ENCODE results near the gene S1PR2.
"Not testable (repeated sequence)": the region's sequence is repeated elsewhere in the genome, so short reads cannot be mapped to it uniquely, and the experiment has no call there.

Gene S1PR2

DNA sequence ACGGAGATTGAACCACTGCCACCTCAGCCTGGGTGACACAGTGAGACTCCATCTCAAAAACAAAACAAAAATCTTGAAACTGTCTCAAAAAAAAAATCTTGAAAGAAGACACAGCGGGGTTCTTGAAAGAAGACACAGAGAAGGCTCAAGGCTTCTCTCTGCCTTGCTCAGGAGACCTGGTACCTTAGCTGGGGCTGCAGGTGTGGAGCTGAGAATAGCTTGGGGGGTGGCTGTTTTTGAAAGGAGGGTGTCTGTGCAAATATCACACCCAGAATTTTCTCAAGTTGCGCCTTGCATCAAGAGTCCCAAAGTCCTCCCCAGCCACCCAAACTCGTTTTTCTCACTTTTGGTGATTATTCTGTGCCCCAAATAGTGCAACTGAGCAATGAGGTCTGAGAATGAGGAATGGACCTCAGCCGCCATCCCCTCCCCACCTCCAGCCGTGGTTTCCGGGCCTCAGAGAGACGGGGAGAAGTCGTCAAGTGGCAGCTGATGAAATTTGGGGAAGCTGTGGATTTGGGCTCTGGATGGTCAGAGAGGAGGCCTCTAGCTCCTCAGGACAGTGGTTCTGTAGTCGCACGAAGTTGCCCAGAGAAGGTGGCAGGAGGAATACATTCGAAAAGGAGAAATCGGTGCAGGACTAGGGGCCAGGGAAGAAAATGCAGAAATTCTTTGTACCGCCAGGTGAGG, 8.8 kb downstream of the S1PR2 start:
- DNase-seq, result no peak

DNA sequence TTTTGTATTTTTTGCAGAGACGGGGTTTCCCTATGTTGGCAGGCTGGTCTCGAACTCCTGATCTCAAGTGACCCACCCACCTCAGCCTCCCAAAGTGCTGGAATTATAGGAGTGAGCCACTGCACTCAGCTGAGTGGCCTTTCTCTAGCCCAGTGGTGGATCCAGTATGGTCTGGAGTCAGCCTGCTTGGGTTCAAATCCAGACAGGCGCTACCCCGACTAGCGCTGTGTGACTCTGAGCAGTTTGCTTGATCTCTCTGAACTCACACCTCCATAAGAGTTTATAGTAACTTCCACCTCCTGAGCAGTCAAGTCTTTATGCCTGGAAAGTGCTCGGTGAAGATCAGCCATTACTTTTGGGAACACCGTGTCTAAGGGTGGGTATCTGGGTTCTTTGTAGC, 10.4 kb downstream of the S1PR2 start:
- DNase-seq, result no peak

DNA sequence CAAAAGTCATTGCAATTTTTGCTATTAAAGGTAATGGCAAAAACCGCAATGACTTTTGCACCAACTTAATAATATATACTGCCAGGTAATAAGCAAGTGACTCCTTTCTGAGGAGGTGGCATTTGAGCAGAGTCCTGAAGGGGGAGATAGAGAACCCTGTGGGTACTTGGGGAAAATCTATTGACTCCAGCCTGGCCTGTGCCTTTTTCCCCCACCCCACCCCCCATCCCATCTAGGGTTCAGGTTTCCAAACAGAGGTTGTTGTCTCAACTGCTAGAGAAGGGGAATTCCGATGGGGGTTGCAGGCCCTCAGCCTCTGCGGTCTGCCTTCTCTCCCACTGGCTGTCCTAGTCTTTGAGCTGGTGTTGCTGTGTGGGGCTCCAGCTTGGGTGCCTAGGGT, 11.5 kb downstream of the S1PR2 start:
- DNase-seq, result no peak

DNA sequence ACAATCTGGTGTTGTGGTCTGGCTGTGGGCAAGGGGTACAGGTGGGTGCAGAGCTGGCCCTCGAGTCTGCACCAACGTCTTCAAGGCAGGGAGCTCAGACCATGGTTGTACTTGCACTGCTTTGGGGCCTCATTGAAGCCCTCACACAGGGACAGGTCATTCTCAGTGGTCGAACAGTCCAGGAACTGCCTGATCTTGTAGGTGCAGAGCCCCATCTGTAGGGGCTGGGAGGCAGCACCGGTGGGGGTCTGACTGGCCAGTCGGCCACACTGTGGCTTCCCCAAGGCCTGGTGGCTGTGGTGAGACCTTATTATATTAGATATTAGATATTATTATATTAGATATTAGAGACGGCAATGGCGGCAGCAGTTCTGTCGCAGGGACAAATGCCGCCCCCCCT, 14.0 kb downstream of the S1PR2 start:
- no peak for DNase-seq

DNA sequence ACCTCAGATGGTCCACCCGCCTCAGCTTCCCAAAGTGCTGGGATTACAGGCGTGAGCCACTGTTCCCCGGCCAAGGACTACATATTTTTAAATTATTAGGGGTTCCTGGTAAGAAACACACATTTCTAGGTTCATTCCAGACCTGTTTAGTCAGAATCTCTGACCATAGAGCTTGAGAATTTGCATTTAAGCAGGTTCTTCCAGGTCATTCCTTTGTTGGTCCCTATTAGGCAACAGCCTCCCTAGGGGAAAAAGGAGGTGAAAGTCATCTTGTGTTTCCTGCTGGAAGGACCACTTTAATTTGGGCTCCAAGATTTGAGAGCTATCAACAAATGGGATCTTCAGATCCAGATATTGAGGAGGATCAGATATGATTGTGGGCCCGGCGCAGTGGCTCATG, 16.3 kb downstream of the S1PR2 start:
- DNase-seq, result no peak

DNA sequence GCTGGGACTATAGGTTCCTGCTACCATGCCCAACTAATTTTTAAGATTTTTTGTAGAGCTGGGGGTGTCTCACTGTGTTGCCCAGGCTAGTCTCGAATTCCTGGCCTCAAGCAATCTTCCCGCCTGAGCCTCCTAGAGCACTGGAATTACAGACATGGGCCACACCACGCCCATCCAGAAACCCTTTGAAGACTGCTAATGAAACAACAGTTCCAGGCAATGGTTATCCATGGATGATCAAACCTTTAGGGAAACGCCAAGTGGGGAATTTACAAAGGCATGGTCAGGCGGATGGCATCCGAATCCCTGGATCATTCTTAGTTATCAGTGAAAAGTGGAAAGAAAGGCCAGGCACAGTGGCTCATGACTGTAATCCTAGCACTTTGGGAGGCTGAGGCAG, 19.4 kb downstream of the S1PR2 start:
- no peak for DNase-seq

DNA sequence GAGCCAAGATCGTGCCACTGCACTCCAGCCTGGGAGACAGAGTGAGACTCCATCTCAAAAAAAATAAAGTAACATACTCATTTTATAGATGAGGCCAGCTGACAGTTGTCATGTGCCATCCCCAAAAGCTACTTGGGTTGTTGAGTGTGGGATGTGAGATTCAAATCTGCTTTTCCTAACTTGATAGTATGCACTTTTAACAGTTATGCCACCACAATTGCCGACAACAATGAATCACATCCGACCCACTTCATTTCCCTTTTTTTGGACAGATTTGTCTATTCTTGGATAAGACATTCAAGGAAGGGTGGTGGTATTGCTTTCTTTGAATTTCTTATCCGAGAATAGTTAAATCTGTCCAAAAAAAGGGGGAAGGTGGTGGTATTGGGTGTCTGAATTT, 20.1 kb downstream of the S1PR2 start:
- no peak for DNase-seq

DNA sequence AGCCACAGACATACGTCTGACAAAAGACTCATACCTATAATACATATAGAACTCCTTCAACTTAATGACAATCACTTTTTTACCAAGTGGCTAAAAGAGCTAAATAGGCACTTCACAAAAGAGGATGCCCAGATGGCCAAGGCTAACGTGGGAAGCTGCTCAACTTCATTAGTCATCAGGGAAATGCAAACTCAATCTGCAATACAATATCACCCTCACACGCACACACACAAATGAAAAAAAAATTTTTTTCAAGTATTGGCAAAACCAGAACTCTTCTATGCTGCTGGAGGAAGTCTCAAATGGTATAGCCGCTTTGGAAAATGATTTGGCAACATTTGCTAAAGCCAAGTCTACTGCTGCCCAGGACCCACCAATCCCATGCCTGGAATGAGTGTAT, 21.8 kb downstream of the S1PR2 start:
- no peak for DNase-seq

DNA sequence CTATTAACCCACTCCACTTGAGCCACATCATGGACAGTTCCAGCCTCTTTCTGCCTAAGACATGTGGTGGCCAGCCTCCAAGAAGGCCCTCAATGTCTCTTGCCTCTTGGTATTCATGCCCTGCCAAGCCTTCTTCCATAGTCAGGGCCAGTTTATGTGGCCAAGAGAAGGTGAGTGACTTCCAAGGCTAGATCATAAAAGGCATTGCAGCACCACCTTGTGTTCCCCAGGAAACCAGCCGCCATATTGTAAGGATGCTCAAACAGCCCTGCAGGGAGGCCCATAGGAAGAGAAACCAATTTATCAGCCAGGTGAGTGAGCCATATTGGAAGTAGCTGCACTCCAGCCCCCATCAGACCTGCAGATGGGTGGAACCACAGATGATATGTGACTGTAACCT, 24.1 kb downstream of the S1PR2 start:
- DNase-seq, result no peak

DNA sequence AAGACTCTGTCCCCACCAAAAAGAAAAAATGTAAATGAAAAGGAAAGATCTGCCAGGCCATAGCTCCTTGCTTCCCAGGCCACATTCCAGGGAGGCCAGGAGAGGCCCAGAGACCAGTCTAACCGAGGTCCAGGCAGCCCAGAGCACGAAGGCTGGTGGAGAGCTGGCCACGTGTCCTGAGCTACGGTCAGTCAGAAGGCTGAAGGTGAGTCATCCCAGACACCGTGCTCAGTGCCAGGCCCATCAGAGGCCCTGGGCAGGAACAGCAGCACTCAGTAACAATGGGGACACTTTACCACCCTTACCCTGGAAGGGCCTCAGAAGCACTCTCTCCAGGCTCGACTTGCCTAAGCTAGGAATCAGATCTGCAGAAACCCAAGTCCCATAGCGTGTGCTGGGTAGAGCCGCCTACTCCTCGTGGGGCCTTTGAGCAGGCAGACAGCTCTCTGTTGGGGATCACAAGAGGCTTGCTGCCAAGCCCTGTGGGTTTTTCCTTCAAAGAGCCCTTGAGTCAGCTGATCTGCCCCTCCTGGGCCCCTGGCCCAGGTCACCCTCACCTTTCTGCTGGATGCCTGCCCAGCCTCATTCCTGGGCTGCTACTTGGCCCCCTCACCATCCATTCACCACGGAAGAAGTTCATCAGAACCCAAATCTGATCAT, 24.8 kb downstream of the S1PR2 start:
- DNase-seq, result no peak

DNA sequence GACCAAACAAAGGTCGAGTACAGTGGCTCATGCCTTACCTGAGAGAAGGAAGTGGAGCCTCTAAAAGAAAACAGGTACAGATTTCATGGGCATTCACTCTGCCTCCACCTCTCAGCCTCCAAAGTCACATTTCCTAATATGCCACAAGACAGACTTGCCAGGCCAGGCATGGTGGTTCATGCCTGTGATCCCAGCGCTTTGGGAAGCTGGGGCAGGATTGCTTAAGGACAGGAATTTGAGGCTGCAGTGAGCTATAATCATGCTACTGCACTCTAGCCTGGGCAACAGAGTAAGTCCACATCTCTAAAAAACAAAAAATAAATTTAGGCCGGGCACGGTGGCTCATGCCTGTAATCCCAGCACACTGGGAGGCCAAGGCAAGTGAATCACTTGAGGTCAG, 25.5 kb downstream of the S1PR2 start:
- DNase-seq, result no peak

DNA sequence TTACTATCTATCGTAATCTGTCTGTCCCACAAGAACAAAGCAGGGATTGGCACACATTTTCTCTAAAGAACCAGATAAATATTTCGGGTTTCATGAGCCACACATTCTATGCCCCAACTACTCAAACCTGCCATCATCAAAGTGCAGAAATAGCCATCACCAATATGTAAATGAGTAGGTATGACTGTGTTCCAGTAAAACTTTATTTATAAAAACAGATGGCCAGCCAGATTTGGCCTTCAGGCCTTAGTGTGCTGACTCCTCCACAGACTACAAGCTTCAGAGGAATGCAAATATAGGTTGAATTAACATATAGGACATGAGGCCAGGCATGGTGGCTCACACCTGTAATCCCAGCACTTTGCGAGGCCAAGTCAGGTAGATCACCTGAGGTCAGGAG, 27.4 kb downstream of the S1PR2 start:
- DNase-seq, result no peak

DNA sequence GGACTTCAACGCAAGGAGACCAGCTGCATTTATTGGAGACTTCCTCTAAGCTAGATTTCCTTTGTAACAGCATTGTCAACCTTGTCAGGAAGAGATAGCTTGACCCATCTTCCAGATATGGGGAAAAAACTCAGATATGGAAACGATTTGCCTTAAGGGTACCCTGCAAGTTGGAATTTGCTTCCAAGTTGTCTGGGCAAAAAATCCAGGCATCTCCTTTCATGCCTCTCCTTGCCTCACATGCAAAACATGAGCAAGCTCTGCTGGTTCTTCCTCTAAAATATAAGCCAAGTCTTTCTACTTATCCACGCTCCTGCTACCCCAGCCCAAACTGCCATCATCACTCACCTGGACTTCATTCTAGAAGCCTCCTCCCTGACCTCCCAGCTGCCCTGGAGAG, 30.0 kb downstream of the S1PR2 start:
- DNase-seq, result no peak

DNA sequence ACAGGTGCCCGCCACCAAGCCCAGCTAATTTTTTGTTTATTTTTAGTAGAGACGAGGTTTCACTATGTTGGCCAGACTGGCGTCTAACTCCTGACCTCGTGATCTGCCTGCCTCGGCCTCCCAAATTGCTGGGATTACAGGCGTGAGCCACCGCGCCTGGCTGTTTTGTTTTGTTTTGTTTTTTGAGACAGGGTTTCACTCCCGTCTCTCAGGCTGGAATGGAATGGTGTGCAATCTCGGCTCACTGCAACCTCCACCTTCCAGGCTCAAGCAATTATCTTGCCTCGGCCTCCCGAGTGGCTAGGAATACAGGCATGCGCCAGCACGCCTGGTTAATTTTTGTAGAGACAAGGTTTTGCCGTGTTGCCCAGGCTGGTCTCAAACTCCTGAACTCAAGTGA, 31.0 kb downstream of the S1PR2 start:
- not testable (repeated sequence) for DNase-seq

DNA sequence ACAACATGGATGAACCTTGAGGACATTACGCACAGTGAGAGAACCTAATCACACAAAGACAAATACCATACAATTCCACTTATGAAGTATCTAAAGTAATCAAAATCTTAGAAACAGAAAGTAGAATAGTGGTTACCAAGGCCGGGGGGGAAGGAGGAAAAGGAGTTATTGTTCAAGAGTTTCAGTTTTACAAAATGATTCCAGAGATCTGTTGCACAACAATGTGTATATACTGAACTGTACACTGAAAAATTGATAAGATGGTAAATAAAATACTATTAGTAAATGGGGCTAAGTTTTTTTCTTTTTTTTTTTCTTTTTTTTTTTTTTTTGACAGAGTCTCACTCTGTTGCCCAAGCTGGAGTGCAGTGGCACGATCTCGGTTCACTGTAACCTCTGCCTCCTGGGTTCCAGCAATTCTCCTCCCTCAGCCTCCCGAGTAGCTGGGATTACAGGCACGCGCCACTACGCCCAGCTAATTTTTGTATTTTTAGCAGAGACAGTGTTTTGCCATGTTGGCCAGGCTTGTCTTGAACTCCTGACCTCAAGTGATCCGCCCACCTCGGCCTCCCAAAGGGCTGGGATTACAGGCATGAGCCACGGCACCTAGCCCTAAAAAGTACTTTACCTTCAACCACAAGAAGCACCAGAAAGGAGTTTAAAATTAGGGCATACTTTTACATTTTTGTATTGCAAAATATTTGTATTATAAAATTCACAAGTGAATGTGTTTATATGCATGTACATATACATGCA, 32.1 kb downstream of the S1PR2 start:
- not testable (repeated sequence) for DNase-seq

DNA sequence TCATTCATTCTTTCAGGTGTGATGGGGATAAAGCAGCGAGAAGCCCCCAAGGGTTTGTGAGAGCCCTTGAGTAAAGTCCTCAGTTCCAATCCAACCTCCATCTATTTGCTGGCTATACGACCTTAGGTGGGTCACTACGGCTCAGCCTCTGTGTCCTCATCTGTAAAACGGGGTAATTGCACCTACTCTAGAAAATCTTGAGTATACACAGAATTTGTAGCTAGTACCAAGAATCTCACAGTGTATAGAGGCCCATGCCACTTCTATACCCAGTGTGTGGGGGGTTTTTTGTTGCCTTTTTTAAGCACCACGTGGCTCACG, 36.0 kb downstream of the S1PR2 start:
- no peak for DNase-seq

DNA sequence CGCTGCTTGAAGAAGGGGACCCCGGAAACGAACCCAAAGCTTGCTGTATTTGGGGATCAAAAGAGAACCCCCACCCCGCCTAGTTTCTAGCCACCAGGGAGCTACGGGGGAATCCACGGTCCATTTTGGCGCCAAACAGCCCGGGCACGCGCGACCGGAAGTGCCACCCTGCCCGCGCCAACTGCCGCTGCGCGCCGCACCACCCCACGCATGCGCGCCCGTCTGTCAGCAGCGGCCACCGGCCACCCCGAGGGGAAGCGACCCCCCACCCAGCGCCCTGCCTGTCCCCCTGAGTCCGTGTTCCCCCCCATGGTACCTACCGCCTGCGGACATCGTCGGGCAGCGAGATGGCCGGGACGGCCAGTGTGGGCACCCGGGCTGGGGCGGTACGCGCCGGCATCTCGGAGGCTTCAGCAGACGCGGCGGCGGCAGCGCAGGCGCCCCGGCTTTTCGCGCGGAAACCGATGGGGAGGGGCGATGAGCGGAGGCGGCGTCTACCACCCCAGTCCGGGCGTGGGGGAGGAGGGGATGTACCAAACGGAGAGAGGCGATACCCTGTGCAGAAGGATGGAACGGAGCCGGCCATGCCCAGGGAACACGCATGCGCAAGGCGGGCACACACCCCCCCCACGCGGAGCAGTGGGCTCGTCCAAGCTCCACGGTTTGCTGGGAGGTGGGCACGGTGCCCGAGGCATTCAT, 36.5 kb downstream of the S1PR2 start, which contains the start of gene DNMT1:
Gene DNMT1, minus strand, starts transcription at position 454 of the 699 bp plus-strand sequence. Its CDS starts 54 bp downstream, at position 400.
- DNase-seq, result peak; percentile 98

DNA sequence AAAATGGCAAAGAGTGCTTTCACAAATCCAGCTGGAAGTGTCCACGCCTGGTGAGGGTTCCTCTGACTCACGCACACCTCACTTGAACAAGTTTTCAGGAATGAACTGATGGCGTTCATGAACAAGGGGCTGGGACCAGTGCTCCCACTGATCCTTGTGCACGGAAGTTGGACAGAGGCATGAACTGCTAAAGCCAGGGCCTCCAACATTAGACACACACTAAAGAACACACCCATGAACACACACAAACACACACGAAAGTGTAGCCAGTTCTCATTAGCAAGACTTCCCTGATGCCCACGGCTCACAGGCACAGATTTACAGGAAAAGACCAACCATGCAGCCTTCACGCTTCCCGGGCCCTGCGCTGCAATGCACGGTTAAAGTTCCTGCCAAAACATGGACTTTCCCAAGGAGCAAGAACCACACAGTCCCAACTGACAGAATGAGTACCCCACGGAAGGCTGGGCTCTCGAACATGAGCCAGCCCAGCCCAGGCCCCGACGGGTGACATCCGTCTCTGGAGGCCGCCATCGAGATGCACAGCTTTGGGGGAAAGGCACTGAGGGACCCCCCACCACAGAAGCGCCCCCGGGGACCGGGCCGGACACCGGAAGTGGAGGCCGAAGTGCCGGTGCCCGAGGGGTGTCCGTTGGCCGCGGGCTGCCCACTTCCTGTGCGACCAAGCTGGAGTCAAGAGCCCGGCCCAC, 37.2 kb downstream of the S1PR2 start:
- DNase-seq, result no peak

DNA sequence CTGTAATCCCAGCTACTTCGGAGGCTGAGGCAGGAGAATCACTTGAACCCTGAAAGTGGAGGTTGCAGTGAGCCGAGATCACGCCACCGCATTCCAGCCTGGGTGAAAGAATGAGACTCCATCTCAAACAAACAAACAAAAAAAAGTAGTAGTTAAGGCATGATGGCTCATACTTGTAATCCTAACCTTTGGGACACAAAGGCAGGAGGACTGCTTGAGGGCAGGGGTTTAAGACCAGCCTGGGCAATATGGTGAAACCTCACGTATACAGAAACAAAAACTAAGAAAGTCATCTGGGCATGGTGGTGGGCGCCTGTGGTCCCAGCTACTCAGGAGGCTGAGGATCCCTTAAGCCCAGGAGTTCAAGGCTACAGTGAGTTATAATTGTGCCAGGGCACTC, 38.2 kb downstream of the S1PR2 start:
- DNase-seq, result no peak

DNA sequence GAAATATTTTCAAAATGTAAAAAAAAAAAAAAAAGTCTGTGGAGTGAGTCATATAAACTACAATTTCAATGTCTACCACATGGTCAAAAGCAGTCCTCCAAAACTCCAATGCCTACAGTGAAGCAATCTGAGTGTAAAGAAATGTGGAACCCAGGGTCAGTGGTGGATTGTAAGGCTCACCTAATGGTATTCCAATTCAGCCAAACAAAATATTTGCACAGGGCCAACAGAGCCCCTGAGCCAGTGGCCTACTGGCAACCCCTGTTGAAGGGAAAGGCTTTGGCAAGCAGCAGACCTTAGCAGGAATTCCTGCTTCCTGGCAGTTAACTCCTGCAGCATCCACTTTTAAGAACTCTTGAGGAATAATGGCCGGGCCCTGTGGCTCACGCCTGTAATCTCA, 39.8 kb downstream of the S1PR2 start:
- DNase-seq, result no peak

DNA sequence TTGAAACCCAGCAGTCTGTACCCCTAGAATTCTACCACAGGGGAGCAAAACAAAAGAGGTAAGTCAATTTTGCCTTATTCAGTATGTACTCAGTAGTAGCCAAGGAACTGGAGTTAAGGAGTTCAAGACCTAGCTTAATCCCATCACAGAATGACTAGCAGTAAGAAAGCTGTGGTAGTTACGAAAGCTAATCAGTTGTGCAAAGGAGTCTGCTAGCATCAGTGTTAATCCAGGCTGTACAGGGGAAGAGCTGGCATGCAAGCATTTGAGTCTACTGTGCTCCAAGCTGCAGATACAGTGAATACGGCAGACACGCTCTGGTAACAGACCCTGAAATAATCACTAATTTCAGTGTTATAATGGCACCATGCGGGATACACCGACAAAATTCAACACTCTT, 41.1 kb downstream of the S1PR2 start:
- DNase-seq, result no peak

DNA sequence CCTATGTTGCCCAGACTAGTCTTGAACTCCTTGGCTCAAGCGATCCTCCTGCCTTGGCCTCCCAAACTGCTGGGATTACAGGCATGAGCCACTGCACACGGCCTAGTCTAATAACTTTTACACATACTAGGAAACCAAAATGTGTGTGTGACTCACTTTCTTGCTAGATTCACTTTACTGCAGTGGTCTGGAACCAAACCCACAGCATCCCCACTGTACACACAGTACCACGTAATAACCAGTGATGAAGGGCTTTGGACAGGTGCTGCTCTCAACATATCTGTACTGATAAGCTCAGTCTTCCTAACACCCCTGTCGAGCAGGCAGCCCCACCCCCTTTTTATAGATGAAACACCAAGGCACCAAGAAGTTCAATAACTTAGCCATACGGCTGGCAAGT, 41.5 kb downstream of the S1PR2 start:
- no peak for DNase-seq

DNA sequence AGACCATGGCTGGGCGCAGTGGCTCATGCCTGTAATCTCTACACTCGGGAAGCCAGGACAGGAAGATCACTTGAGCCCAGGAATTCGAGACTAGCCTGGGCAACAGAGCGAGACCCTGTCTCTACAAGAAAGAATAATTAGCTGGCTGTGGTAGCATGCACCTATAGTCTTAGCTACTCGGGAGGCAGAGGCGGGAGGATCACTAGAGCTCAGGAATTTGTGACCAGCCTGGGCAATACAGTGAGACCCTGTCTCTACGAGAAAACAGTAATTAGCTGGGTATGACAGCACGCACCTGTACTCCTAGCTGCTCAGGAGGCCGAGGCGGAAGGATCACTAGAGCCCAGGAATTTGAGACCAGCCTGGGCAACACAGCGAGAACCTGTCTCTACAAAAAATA, 43.8 kb downstream of the S1PR2 start:
- DNase-seq, result no peak
